Coronary artery (tissue), 2 donors: Measurements from ENCODE around the gene ZDBF2.
A peak's percentile ranks its signal among the peaks of the same experiment; 100 is the strongest.

Experiments
- DNase-seq: peaks from one replicate; pipeline ENCODE4 v3.0.0-alpha.2; 2017; ENCODE audit warnings: low spot score
- H3K27ac ChIP-seq, 2 donors: fragments of 200-600 bp; sonication (generic); one replicate each; pipeline ENCODE4 v1.5.1; 2016 to 2019
- H3K4me3 ChIP-seq: fragments of 200-600 bp; sonication (generic); 2 replicates; pipeline ENCODE4 v1.5.1; 2016; ENCODE audit warnings: mild to moderate bottlenecking, moderate library complexity
- TF ChIP-seq, protein P1 (sequence below): fragments of 200-600 bp; sonication (generic); IDR thresholded peaks from one replicate; pipeline ENCODE4 v1.5.1; 2019; ENCODE audit warnings: antibody characterized with exemption

ZDBF2 gene

DNA sequence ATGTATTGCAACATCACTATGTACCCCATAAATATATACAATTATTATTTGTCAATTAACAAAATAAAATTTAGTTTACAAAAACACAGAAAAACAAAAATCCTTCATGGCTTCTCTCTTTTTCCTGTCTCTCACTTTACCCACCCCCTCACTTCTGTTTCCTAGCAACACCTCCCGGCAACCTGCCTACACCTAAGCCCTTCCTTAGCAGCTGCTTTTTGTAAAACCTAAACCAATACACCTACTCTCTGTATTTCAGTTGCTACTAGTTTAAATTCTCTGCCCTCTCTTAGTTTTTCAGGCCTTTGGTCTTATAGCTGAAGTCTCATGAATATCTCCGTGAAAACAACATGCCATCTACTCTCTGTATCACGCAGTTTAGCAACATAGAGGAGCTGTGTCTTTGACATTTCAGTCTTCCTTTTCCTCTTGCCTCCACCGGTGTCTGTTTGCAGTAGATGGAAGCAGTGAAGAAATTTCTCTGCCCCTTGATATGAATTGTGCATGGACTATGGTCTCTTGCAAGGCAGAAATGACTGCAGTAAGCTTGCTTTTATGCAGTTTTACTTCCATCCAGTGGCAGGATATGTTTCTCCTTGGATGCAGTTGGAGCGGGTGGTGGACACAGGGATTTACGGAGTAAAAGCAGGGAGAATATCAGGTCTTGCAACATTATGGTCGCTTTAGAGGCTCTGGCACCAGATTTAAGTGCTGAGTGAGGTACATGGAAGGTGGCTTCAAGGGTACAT, 42.0 kb upstream of the ZDBF2 start:
- no peak overlapping the region for H3K27ac ChIP-seq
- TF ChIP-seq, protein P1, sequence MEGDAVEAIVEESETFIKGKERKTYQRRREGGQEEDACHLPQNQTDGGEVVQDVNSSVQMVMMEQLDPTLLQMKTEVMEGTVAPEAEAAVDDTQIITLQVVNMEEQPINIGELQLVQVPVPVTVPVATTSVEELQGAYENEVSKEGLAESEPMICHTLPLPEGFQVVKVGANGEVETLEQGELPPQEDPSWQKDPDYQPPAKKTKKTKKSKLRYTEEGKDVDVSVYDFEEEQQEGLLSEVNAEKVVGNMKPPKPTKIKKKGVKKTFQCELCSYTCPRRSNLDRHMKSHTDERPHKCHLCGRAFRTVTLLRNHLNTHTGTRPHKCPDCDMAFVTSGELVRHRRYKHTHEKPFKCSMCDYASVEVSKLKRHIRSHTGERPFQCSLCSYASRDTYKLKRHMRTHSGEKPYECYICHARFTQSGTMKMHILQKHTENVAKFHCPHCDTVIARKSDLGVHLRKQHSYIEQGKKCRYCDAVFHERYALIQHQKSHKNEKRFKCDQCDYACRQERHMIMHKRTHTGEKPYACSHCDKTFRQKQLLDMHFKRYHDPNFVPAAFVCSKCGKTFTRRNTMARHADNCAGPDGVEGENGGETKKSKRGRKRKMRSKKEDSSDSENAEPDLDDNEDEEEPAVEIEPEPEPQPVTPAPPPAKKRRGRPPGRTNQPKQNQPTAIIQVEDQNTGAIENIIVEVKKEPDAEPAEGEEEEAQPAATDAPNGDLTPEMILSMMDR: no peak
- no peak for DNase-seq
- H3K4me3 ChIP-seq: no peak overlapping the region

DNA sequence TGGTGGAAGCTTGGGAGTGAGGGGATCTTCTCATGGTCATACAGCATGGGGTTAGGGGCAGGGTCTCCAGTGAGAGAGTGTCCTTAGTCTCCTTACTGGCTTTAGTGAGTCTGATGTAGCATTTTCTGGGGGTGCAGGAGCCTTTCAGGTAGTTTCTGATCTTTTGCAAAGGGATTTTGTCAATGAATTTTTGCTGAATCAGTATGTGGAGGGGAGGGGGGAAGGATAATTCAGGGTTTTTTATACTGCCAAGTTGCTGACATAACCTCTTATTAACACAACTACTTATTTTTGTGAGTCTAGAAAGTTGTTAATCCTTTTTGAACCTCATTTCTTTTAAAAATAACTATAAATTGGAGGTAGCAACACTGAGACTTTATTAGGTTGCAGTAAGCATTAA, 35.3 kb upstream of the ZDBF2 start:
- Histone ChIP-seq H3K27ac (no peak overlapping the region), H3K4me3 (no peak overlapping the region)
- TF ChIP-seq, protein P1: no peak
- no peak for DNase-seq

DNA sequence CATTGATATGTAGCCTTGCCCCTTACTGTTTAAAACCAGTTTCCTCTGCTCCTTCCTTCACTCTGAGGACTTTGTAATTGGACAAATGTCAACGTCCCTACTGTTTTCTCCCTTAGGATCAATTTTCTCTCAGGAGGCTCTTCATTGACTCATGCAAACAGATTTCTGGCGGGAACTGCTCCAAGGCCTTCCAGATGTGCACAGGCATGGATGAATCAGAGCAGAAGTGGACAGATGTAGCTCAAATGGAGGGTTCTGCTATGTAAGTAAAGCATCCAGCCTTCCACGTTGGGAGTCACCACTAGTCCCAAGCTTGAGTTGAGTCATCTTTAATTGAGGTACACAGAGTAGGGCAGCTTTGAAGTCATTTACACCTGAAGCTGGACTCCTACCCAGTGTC, 34.1 kb upstream of the ZDBF2 start:
- no peak overlapping the region for H3K4me3 ChIP-seq
- TF ChIP-seq, protein P1: no peak
- no peak overlapping the region for H3K27ac ChIP-seq
- DNase-seq: no peak

DNA sequence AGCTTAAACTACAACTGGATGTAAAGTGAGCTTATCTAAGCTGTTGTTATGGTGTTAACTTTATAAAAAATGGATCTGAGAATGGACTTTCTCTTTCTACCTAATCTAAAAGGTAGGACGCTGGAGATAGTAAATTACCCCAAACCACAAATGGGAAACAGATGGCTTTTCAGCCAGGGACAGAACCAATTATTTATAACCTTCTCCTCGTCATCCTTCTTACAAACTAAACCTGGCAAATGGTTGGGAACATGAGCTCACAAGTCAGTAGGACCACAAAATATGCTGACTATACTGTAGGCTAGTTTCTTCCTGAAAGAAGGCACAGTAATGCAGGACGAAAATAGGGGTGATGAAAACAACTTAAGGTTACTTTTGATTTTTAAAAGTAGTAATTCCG, 32.7 kb upstream of the ZDBF2 start:
- Histone ChIP-seq H3K27ac (no peak overlapping the region), H3K4me3 (no peak overlapping the region)
- TF ChIP-seq, protein P1: no peak
- DNase-seq: no peak

DNA sequence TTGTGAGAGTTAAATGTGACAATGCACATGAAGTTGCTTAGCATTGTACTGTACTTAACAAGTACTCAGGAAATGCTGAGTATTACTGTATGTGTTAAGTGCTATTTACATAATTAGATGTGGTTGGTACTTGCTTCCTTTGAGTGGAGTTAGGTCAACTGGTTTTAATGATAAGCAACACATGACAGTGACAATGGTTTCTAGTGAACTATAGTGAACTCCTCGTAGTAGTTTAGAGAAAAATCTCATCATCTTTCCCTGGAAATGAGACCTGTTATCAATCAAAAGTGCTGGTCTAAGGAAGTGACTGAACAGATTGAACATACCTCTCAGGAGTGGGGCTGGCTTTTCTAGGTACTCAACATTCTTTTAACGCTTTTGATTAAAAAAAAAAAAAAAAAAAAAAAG, 29.2 kb upstream of the ZDBF2 start:
- no peak for DNase-seq
- TF ChIP-seq, protein P1: no peak

DNA sequence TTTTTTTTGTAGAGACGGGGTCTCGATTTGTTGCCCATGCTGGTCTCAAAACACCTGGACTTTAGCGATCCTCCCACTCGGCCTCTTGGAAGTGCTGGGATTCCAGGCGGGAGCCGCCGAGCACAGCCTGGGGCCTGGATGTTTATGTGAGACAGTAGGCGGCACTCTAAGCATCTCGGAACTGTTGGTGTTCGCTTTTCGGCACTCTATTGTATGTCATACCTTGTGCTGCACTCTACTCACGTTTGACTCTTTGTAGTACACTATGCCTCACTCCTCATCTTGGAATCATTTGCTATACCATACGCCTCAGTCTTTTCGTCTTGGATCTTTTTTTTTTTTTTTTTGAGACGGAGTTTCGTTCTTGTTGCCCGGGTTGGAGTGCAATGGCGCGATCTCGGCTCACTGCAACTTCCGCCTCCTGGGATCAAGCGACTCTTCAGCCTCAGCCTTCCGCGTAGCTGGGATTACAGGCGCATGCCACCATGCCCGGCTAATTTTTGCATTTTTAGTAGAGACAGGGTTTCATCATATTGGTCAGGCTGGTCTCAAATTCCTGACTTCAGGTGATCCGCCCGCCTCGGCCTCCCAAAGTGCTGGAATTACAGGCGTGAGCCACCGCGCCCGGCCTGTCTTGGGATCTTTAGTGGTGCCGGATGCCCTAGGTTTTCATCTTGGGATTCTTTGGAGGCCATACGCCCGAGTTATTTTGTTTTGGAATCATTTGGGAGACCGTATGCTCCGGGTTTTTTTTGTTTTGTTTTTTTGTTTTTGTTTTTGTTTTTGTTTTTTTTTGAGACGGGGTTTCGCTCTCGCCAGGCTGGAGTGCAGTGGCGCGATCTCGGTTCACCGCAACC, 24.2 kb upstream of the ZDBF2 start:
- Histone ChIP-seq H3K4me3 (peak overlapping the region; percentile 50), H3K27ac (no peak overlapping the region)
- DNase-seq: no peak
- TF ChIP-seq, protein P1: no peak

More for the DNA sequence above, 29.2 kb upstream of the ZDBF2 start:
- Histone ChIP-seq H3K27ac (no peak overlapping the region), H3K4me3 (no peak overlapping the region)
